WTC11 (cell line): ENCODE measurements around the gene USP34. TPM values are rescaled to one million over a fixed set of nuclear protein-coding genes. Genes with fewer than 3 reads are reported as not detected.
A peak's percentile ranks its signal among the peaks of the same experiment; 100 is the strongest.

Experiments
- ATAC-seq: fragments of 200-7000 bp; cut with Tn5 transposase; 2 replicates; pipeline ENCODE4 v1.10.0; 2021; ENCODE audit warnings: mild to moderate bottlenecking, moderate library complexity
- CTCF ChIA-PET: fragments of 300-600 bp; sonication (Branson Sonifier 250); formaldehyde crosslinking; loops from one replicate; lab custom pipeline; 2021; ENCODE audit warnings: antibody characterized with exemption; lab: Charles Lee
- POLR2A ChIA-PET: fragments of 350-600 bp; sonication (Branson Sonifier 250); formaldehyde crosslinking; loops from one replicate; lab custom pipeline; 2021; ENCODE audit warnings: antibody characterized with exemption; lab: Charles Lee
- DNase-seq: peaks from one replicate; pipeline ENCODE4 v3.0.0; 2021; ENCODE audit warnings: low spot score
- H3K27ac Mint-ChIP-seq: 2 replicates; pipeline ENCODE4 v1.8.0; 2021; ENCODE audit warnings: mixed read lengths
- H3K27me3 Mint-ChIP-seq: 2 replicates; pipeline ENCODE4 v1.8.0; 2021; ENCODE audit warnings: low read depth, mild to moderate bottlenecking, moderate library complexity, mixed read lengths
- H3K36me3 Mint-ChIP-seq: 2 replicates; pipeline ENCODE4 v1.8.0; 2021; ENCODE audit warnings: mixed read lengths
- H3K4me1 Mint-ChIP-seq: 2 replicates; pipeline ENCODE4 v1.8.0; 2022; ENCODE audit warnings: mixed read lengths
- H3K4me3 Mint-ChIP-seq: 2 replicates; pipeline ENCODE4 v1.8.0; 2021; ENCODE audit warnings: mild to moderate bottlenecking, moderate library complexity, mixed read lengths
- H3K9me3 Mint-ChIP-seq: 2 replicates; pipeline ENCODE4 v1.8.0; 2021; ENCODE audit warnings: mixed read lengths
- FOXJ3 ChIP-seq: sonication (generic); formaldehyde crosslinking; IDR thresholded peaks from 2 replicates; pipeline ENCODE4 v1.9.0; 2021; ENCODE audit warnings: missing genetic modification reagents, mild to moderate bottlenecking, borderline replicate concordance
- JAZF1 ChIP-seq: fragments of 250-450 bp; sonication (Bioruptor Pico); IDR thresholded peaks from 2 replicates; pipeline ENCODE4 v1.9.0; 2021; ENCODE audit warnings: moderate library complexity, mild to moderate bottlenecking, inconsistent platforms
- MXD4 ChIP-seq: fragments of 250-450 bp; sonication (Bioruptor Pico); IDR thresholded peaks from 2 replicates; pipeline ENCODE4 v1.8.0; 2021; ENCODE audit warnings: mild to moderate bottlenecking, moderate library complexity, borderline replicate concordance
- NR1H2 ChIP-seq: sonication (generic); formaldehyde crosslinking; IDR thresholded peaks from 2 replicates; pipeline ENCODE4 v1.9.0; 2021; ENCODE audit warnings: mild to moderate bottlenecking, moderate library complexity, missing genetic modification reagents
- RORB ChIP-seq: fragments of 250-450 bp; sonication (Bioruptor Pico); IDR thresholded peaks from 2 replicates; pipeline ENCODE4 v1.9.0; 2021; ENCODE audit warnings: mild to moderate bottlenecking
- SMAD4 ChIP-seq: sonication (generic); formaldehyde crosslinking; IDR thresholded peaks from 2 replicates; pipeline ENCODE4 v1.8.0; 2022; ENCODE audit warnings: mild to moderate bottlenecking, missing genetic modification reagents
- ZBTB21 ChIP-seq: sonication (generic); formaldehyde crosslinking; IDR thresholded peaks from 2 replicates; pipeline ENCODE4 v1.8.1; 2023; ENCODE audit warnings: mild to moderate bottlenecking, missing genetic modification reagents, borderline replicate concordance
- ZNF317 ChIP-seq: sonication (generic); formaldehyde crosslinking; IDR thresholded peaks from 2 replicates; pipeline ENCODE4 v1.8.1; 2023; ENCODE audit warnings: low read depth, mild to moderate bottlenecking, moderate library complexity, missing genetic modification reagents, borderline replicate concordance
- total RNA-seq: library from RNA; stranded (reverse); gene quantifications from 3 replicates; pipeline ENCODE4 v1.2.3, GENCODE V29; 2021
- TF ChIP-seq, protein P1 (sequence below): sonication (generic); formaldehyde crosslinking; conservative IDR thresholded peaks from 2 replicates; pipeline ENCODE4 v1.8.1; 2023; ENCODE audit warnings: mild to moderate bottlenecking, low read depth, missing genetic modification reagents, moderate library complexity
- TF ChIP-seq, protein P2 (sequence below): sonication (generic); formaldehyde crosslinking; IDR thresholded peaks from 2 replicates; pipeline ENCODE4 v1.8.0; 2023; ENCODE audit warnings: missing genetic modification reagents, mild to moderate bottlenecking, borderline replicate concordance
- TF ChIP-seq, protein P3 (sequence below): sonication (generic); formaldehyde crosslinking; IDR thresholded peaks from 2 replicates; pipeline ENCODE4 v1.8.1; 2022; ENCODE audit warnings: missing genetic modification reagents, borderline replicate concordance
- TF ChIP-seq, protein P4 (sequence below): fragments of 250-450 bp; sonication (Bioruptor Pico); IDR thresholded peaks from 2 replicates; pipeline ENCODE4 v1.8.0; 2021; ENCODE audit warnings: mild to moderate bottlenecking
- TF ChIP-seq, protein P5 (sequence below): sonication (generic); formaldehyde crosslinking; IDR thresholded peaks from 2 replicates; pipeline ENCODE4 v1.8.1; 2023; ENCODE audit warnings: mild to moderate bottlenecking, missing genetic modification reagents, moderate library complexity
- TF ChIP-seq, protein P6 (sequence below): sonication (generic); formaldehyde crosslinking; IDR thresholded peaks from 2 replicates; pipeline ENCODE4 v1.8.1; 2023; ENCODE audit warnings: mild to moderate bottlenecking, missing genetic modification reagents, moderate library complexity

USP34 gene
- total RNA-seq, 1 experiment from 2014 or later: 92.3 TPM

DNA sequence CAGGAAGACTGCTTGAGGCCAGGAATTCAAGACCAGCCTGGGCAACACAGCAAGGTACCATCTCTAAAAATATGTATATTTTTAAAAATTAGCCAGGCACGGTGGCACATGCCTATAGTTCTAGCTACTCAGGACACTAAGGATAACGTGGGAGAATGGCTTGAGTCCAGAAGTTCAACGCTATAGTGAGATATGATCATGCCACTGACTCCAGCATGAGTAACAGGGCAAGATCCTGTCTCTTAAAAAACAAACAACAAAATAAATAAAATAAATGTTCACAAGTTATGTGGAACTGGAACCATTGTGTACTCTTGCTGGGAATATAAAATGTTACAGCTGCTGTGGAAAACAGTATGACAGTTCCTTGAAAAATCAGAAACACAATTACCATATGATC, 47.2 kb downstream of the USP34 start (continued):
- TF ChIP-seq, protein P1, sequence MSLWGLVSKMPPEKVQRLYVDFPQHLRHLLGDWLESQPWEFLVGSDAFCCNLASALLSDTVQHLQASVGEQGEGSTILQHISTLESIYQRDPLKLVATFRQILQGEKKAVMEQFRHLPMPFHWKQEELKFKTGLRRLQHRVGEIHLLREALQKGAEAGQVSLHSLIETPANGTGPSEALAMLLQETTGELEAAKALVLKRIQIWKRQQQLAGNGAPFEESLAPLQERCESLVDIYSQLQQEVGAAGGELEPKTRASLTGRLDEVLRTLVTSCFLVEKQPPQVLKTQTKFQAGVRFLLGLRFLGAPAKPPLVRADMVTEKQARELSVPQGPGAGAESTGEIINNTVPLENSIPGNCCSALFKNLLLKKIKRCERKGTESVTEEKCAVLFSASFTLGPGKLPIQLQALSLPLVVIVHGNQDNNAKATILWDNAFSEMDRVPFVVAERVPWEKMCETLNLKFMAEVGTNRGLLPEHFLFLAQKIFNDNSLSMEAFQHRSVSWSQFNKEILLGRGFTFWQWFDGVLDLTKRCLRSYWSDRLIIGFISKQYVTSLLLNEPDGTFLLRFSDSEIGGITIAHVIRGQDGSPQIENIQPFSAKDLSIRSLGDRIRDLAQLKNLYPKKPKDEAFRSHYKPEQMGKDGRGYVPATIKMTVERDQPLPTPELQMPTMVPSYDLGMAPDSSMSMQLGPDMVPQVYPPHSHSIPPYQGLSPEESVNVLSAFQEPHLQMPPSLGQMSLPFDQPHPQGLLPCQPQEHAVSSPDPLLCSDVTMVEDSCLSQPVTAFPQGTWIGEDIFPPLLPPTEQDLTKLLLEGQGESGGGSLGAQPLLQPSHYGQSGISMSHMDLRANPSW: no peak
- TF ChIP-seq, protein P2, sequence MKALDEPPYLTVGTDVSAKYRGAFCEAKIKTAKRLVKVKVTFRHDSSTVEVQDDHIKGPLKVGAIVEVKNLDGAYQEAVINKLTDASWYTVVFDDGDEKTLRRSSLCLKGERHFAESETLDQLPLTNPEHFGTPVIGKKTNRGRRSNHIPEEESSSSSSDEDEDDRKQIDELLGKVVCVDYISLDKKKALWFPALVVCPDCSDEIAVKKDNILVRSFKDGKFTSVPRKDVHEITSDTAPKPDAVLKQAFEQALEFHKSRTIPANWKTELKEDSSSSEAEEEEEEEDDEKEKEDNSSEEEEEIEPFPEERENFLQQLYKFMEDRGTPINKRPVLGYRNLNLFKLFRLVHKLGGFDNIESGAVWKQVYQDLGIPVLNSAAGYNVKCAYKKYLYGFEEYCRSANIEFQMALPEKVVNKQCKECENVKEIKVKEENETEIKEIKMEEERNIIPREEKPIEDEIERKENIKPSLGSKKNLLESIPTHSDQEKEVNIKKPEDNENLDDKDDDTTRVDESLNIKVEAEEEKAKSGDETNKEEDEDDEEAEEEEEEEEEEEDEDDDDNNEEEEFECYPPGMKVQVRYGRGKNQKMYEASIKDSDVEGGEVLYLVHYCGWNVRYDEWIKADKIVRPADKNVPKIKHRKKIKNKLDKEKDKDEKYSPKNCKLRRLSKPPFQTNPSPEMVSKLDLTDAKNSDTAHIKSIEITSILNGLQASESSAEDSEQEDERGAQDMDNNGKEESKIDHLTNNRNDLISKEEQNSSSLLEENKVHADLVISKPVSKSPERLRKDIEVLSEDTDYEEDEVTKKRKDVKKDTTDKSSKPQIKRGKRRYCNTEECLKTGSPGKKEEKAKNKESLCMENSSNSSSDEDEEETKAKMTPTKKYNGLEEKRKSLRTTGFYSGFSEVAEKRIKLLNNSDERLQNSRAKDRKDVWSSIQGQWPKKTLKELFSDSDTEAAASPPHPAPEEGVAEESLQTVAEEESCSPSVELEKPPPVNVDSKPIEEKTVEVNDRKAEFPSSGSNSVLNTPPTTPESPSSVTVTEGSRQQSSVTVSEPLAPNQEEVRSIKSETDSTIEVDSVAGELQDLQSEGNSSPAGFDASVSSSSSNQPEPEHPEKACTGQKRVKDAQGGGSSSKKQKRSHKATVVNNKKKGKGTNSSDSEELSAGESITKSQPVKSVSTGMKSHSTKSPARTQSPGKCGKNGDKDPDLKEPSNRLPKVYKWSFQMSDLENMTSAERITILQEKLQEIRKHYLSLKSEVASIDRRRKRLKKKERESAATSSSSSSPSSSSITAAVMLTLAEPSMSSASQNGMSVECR: no peak
- TF ChIP-seq, protein P3, sequence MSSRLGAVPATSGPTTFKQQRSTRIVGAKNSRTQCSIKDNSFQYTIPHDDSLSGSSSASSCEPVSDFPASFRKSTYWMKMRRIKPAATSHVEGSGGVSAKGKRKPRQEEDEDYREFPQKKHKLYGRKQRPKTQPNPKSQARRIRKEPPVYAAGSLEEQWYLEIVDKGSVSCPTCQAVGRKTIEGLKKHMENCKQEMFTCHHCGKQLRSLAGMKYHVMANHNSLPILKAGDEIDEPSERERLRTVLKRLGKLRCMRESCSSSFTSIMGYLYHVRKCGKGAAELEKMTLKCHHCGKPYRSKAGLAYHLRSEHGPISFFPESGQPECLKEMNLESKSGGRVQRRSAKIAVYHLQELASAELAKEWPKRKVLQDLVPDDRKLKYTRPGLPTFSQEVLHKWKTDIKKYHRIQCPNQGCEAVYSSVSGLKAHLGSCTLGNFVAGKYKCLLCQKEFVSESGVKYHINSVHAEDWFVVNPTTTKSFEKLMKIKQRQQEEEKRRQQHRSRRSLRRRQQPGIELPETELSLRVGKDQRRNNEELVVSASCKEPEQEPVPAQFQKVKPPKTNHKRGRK (CRISPR knock-in tag): no peak
- TF ChIP-seq SMAD4 (CRISPR knock-in tag) (no peak), RORB (CRISPR knock-in tag) (no peak)
- TF ChIP-seq, all 79 proteins: peak for 0

DNA sequence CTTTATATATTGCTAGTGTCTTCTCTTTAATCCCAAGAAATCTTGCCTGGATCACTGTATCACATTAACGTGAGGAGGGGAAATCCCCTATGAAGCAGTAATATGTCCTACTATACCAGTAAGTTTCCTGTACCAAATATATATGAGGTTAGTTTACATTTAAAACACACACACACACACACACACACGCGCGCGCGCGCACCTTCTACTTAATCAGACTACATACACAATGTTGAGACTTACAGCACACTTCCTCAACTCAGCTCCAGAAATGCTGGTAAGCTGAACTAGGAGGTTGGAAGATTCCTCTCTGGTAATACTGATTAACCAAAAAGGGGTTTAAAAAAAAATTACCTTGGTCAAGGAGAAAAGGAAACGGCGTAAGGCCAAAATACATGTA, 49.3 kb downstream of the USP34 start:
- no peak for DNase-seq
- POLR2A ChIA-PET: interaction anchor here (1.1 kb wide), 1 partner anchor 9 kb away, joined by 7 read pairs; no protein-coding TSS in a partner anchor
- H3K4me3 Mint-ChIP-seq: no peak overlapping the region
- peak overlapping the region; percentile 37 for H3K27ac Mint-ChIP-seq
- no peaks in the 10 kb centered on the region for H3K9me3 Mint-ChIP-seq
- TF ChIP-seq ZBTB21: no peak
- TF ChIP-seq, protein P4, sequence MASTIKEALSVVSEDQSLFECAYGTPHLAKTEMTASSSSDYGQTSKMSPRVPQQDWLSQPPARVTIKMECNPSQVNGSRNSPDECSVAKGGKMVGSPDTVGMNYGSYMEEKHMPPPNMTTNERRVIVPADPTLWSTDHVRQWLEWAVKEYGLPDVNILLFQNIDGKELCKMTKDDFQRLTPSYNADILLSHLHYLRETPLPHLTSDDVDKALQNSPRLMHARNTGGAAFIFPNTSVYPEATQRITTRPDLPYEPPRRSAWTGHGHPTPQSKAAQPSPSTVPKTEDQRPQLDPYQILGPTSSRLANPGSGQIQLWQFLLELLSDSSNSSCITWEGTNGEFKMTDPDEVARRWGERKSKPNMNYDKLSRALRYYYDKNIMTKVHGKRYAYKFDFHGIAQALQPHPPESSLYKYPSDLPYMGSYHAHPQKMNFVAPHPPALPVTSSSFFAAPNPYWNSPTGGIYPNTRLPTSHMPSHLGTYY (CRISPR knock-in tag): no peak
- no peak for TF ChIP-seq NR1H2 (CRISPR knock-in tag)
- TF ChIP-seq MXD4: no peak
- no peak for TF ChIP-seq ZNF317
- TF ChIP-seq, protein P5, sequence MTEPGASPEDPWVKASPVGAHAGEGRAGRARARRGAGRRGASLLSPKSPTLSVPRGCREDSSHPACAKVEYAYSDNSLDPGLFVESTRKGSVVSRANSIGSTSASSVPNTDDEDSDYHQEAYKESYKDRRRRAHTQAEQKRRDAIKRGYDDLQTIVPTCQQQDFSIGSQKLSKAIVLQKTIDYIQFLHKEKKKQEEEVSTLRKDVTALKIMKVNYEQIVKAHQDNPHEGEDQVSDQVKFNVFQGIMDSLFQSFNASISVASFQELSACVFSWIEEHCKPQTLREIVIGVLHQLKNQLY (CRISPR knock-in tag): no peak
- no peak for TF ChIP-seq JAZF1 (CRISPR knock-in tag)
- TF ChIP-seq, protein P6, sequence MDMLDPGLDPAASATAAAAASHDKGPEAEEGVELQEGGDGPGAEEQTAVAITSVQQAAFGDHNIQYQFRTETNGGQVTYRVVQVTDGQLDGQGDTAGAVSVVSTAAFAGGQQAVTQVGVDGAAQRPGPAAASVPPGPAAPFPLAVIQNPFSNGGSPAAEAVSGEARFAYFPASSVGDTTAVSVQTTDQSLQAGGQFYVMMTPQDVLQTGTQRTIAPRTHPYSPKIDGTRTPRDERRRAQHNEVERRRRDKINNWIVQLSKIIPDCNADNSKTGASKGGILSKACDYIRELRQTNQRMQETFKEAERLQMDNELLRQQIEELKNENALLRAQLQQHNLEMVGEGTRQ: no peak
- TF ChIP-seq RORB (CRISPR knock-in tag): no peak
- TF ChIP-seq FOXJ3: no peak
- ATAC-seq: no peak
- H3K36me3 Mint-ChIP-seq: 0 out of 2 replicates have a peak, but pooled peaks cover 2% of the 10 kb centered on the region
- H3K27me3 Mint-ChIP-seq: no peaks in the 10 kb centered on the region
- H3K4me1 Mint-ChIP-seq: peaks cover 42% of the 10 kb centered on the region
- CTCF ChIA-PET: interaction anchor here (1.0 to 1.2 kb wide), 2 partner anchors 9 to 18 kb away, joined by 4 read pairs; no protein-coding TSS in a partner anchor
